Activated CD8-positive, alpha-beta memory T cell treated with anti-CD3 and anti-CD28 coated beads for 48 hours (primary cell): ENCODE measurements around the gene ACSF3.

Experiments used
- DNase-seq, 3 experiments: peaks; one replicate each; pipeline ENCODE4 v3.0.0-alpha.2; 2020; ENCODE audit warnings: low read depth in 2 of 3, low spot score in 2 of 3

Gene ACSF3

GRCh38 chr16:89142474-89143195, 49.0 kb downstream of the ACSF3 start:
- DNase-seq, result no peak

DNA sequence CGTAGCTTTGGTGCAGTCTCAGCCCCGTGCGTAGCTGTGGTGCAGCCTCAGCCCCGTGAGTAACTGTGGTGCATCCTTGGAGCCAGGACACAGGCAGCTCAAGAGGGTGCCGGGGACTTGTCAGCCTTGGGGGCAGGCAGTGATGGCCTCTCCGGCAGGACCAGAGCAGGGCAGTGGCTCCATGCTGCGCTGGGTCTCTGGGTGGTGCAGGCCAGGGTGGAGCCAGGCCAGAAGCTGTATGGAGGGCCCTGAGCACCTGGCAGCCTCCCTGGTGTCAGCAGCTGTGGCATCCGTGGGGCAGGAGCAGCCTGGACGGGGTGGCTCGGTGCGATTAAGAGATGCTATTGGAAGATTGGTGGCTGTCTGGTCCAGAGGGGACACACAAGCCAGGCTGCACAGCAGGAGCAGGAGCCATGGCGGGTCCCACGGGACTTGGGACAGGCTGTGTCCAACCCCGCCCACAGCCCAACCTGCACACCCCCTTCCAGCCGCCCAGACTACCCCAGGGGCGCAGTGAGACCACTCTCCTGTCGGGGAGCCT, 49.6 kb downstream of the ACSF3 start:
- DNase-seq, result no peak

DNA sequence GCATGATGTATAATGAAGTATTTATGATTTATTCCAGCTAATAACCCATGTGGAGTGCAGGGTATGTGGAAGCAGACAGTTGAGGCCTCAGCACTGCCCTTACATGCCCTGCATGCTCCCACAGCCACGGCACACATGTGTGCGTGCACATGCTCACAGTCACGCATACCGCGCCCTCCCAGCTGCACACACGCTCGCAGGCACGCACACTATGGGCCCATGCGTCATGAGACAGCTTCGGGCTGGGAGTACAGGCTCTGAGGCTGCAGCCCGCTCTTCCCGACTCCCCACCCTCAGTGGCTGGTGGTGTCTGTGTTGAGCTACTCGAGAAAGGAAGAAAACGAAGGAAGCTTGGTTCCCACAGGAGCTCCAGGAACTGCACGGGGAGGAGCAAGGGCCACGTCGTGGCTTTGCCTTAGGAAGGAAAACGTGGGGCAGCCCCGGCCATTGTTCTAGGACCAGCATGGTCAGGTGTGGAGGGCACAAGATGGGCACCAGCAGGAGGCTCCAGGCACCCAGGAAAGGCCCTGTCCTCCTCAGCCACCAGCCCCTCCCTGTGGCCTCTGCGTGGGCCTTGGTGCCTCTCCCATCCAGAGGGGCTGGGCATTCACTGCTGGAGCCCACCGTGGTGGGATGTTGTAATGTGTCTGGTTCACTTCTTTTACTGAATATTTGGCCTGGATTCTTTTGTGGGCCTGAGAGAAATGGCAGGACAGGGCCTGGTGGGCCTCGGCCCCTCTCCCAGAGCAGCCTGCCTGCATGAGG, 50.4 kb downstream of the ACSF3 start:
- no peak for DNase-seq

GRCh38 chr16:89144681-89145080, 51.0 kb downstream of the ACSF3 start:
- no peak for DNase-seq

GRCh38 chr16:89145406-89146161, 51.9 kb downstream of the ACSF3 start:
- DNase-seq, result no peak

- DNase-seq, result no peak
These were observed 52.8 kb downstream of the ACSF3 start for GRCh38 chr16:89146211-89147005.

GRCh38 chr16:89147085-89147817, 53.6 kb downstream of the ACSF3 start:
- DNase-seq, result no peak

- DNase-seq, result no peak
These were observed 55.7 kb downstream of the ACSF3 start for GRCh38 chr16:89149386-89149785.

GRCh38 chr16:89150090-89150835, 56.6 kb downstream of the ACSF3 start:
- no peak for DNase-seq

DNA sequence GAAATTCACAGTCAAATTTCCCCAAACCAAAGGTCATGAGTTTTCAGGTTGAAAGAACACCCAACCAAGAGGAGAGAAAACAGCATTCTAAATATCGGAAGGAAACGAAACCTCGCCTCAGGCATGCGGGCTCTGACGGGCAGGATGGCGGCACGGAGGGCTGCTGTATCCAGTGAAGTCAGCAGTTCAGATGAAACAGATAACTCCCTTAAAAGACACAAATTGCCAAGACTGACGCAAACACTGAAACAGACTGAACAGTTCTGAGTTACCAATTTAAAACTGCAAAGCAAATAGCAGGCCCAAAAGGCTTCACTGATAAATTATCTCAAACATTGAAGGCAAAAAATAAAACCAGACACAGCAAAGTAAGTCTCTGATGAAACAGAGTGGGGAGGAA, 57.3 kb downstream of the ACSF3 start:
- DNase-seq, result no peak

DNA sequence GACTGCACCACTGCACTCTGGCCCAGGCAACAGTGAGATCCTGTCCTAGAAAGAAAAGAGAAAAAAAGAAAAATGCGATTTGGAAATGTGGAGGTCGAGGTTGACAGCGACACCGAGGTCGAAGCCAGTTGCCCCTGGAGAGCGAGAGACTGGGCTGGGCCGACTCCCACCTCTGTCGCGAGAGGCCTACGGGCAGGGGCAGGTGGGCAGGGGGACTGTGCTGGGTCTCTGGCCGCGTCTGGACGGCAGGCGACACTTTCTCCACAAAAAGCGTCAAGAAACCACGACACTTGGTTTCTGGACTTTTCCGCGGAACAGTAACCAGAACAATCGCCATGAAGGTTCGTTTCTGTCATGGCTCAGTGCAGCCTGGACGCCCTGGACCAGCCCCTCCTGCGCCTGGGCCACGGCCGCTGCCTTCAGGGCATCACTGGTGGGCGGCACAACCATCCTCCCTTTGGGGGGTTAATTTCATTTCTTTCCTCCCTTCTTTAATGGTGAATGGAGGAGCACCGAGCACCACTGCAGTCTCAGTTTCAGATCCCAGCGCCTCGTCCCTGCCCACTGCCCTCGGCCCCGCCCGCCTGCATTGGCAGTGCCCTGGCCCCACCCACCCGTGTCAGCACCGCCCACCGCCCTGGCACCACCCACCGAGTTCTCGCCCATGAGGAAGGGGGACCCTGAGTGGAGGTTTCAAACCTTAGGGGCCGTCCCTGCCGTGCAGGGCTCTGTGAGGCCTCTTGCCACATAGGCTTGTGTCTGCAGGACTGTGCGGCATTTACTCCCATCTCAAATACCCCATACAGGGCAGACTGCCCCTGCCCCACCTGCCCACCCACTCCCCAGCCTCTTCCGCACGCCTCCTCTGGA, 59.4 kb downstream of the ACSF3 start:
- DNase-seq, result no peak

GRCh38 chr16:89153848-89154271, 60.2 kb downstream of the ACSF3 start:
- DNase-seq, result no peak

GRCh38 chr16:89154390-89155183, 60.9 kb downstream of the ACSF3 start:
- DNase-seq, result no peak

DNA sequence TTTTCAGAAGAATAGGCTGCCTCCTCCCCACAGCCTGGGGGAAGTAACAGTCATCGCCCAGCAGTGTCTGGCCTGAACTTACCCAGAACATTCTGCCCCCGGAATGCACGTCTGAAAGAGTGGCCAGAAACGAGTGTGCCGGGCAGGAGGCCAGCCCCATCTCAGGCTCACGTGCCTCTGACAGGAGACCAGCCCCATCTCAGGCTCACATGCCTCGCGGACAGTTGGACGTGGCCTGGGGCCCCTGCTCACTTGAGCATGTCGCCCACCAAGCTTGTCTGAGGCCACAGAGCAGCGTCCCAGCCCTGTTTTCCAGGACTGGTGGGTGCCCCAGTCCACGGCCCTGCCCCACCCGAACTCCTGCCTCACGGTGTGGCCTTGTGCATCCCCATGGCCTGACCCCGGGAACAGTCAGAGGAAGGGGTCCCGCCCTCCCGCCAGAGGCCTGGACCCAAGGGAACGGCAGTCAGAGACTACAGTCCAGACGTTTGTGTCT, 61.6 kb downstream of the ACSF3 start:
- no peak for DNase-seq

DNA sequence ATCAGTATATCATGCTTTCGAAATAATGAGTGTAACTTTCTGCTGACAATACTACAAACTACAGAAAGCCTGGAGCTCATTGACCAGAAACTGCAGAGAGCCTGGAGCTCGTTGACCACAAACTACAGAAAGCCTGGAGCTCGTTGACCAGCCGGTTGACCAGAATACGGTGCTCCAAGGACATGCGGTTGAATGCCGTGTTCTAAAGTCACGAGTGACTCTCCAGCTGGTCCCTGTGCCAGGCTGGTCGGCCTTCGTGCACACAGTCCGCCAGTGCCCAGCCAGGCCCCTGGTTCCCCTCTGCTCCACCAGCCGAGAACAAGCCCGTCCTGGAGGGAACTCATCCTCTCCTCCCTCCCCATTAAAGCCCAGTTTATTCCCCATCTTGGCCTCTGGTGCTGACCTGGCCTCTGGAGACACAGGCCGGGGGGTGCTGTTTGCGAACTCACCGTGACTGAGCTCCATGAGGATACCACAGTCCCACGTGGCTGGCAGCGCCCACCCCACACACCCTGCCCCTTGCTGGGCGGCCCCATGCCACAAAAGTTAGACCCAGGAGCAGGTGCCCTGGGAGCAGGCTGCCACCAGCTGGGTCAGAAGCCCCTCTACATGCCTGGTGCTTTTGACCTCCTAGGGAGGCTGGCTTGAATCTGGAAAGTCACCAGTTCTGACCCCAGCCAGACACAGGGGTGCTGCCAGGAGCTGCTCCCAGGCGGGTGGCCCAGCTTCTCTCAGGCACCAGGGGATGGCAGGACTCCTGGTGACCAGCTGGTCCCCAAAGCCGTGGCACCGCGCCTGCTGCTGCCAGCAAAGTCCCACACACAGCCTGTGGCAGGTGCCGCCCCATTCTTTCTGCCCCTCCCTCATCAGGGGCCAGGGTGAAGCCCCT, 62.4 kb downstream of the ACSF3 start:
- no peak for DNase-seq
